IMR-90 (cell line): ENCODE data around the gene EFHC1. TPM values are rescaled to one million over a fixed set of nuclear protein-coding genes. Genes with fewer than 3 reads are reported as not detected.

Experiments
- ATAC-seq: fragments of 200-7000 bp; cut with Tn5 transposase; 2 replicates; pipeline ENCODE4 v1.9.1; 2020; ENCODE audit warnings: low read depth, mild to moderate bottlenecking, moderate library complexity
- BruUV-seq: library from RNA; stranded (reverse); fragments of 400-500 nt; replicated peaks from 2 replicates; lab custom pipeline; 2021; lab: Mats Ljungman, UMichigan
- CTCF ChIA-PET: fragments of 300-600 bp; formaldehyde crosslinking; extraction: SDS; loops from one replicate; lab custom pipeline; 2021; ENCODE audit warnings: antibody characterized with exemption; lab: Yijun Ruan, JAX
- POLR2A ChIA-PET: fragments of 300-600 bp; sonication (Branson Sonifier 250); formaldehyde crosslinking; loops from one replicate; lab custom pipeline; 2022; ENCODE audit warnings: antibody characterized with exemption; ENCODE audit not compliant: unreplicated experiment; lab: Charles Lee
- DNase-seq: peaks from one replicate; pipeline ENCODE4 v3.0.0; 2013
- H2AFZ ChIP-seq: replicated peaks from 2 replicates; pipeline ENCODE3; 2013; ENCODE audit warnings: low read length, mild to moderate bottlenecking; ENCODE audit not compliant: poor library complexity
- H2AK5ac ChIP-seq: 2 replicates; pipeline ENCODE4 v1.6.1; 2013; ENCODE audit warnings: low read depth, low read length, inconsistent platforms
- H2AK9ac ChIP-seq: replicated peaks from 2 replicates; pipeline ENCODE3; 2013; ENCODE audit warnings: mild to moderate bottlenecking, low read depth, low read length, moderate library complexity; ENCODE audit not compliant: poor library complexity
- H2BK120ac ChIP-seq: 2 replicates; pipeline ENCODE4 v1.6.1; 2013; ENCODE audit warnings: low read depth, low read length, inconsistent platforms
- H2BK15ac ChIP-seq: 3 replicates; pipeline ENCODE4 v1.6.1; 2013; ENCODE audit warnings: low read depth, low read length, inconsistent platforms
- H2BK20ac ChIP-seq: 2 replicates; pipeline ENCODE4 v1.6.1; 2013; ENCODE audit warnings: low read depth, mild to moderate bottlenecking, inconsistent platforms, low read length, moderate library complexity
- H2BK5ac ChIP-seq: 2 replicates; pipeline ENCODE4 v1.6.1; 2013; ENCODE audit warnings: mild to moderate bottlenecking, low read depth, low read length, inconsistent platforms; ENCODE audit not compliant: poor library complexity, severe bottlenecking
- H3K14ac ChIP-seq: replicated peaks from 2 replicates; pipeline ENCODE4 v1.6.1; 2013; ENCODE audit warnings: low read depth, low read length, inconsistent platforms
- H3K18ac ChIP-seq: 2 replicates; pipeline ENCODE4 v1.6.1; 2013; ENCODE audit warnings: low read depth, low read length, control low read depth
- H3K23ac ChIP-seq: 2 replicates; pipeline ENCODE4 v1.6.1; 2013; ENCODE audit warnings: low read depth, low read length, inconsistent platforms
- H3K27ac ChIP-seq: 2 replicates; pipeline ENCODE4 v1.5.1; 2013; ENCODE audit warnings: mild to moderate bottlenecking, control low read depth, low read length; ENCODE audit not compliant: insufficient read depth
- H3K27me3 ChIP-seq: 2 replicates; pipeline ENCODE4 v1.6.1; 2013; ENCODE audit warnings: low read length; ENCODE audit not compliant: control insufficient read depth, insufficient read depth
- H3K36me3 ChIP-seq: 2 replicates; pipeline ENCODE4 v1.6.1; 2013; ENCODE audit warnings: low read length, mixed read lengths; ENCODE audit not compliant: control insufficient read depth, insufficient read depth
- H3K4ac ChIP-seq: 2 replicates; pipeline ENCODE4 v1.6.1; 2013; ENCODE audit warnings: low read depth, low read length, inconsistent platforms
- H3K4me1 ChIP-seq: 2 replicates; pipeline ENCODE4 v1.6.1; 2013; ENCODE audit warnings: low read length, mixed read lengths; ENCODE audit not compliant: control insufficient read depth, insufficient read depth
- H3K4me2 ChIP-seq: 2 replicates; pipeline ENCODE4 v1.6.1; 2013; ENCODE audit warnings: low read depth, mild to moderate bottlenecking, control low read depth, low read length, moderate library complexity
- H3K4me3 ChIP-seq: 2 replicates; pipeline ENCODE4 v1.5.1; 2013; ENCODE audit warnings: low read depth, mild to moderate bottlenecking, control low read depth, low read length, moderate library complexity; ENCODE audit not compliant: insufficient read depth
- H3K56ac ChIP-seq: 2 replicates; pipeline ENCODE4 v1.6.1; 2013; ENCODE audit warnings: low read length, inconsistent platforms; ENCODE audit not compliant: insufficient read depth; ENCODE audit errors: extremely low read depth
- H3K79me1 ChIP-seq, 2 experiments: 2 replicates each; pipeline ENCODE4 v1.6.1; 2013; ENCODE audit warnings: low read length in 2 of 2, inconsistent platforms in 1 of 2, low read depth in 1 of 2
- H3K9ac ChIP-seq: 2 replicates; pipeline ENCODE4 v1.6.1; 2013; ENCODE audit warnings: low read depth, low read length, control low read depth
- H3K9me1 ChIP-seq: 2 replicates; pipeline ENCODE4 v1.6.1; 2013; ENCODE audit warnings: low read length, inconsistent platforms; ENCODE audit not compliant: insufficient read depth
- H3K9me3 ChIP-seq: 2 replicates; pipeline ENCODE4 v1.6.1; 2013; ENCODE audit warnings: low read length; ENCODE audit not compliant: control insufficient read depth, insufficient read depth
- H4K20me1 ChIP-seq: 2 replicates; pipeline ENCODE4 v1.6.1; 2013; ENCODE audit warnings: low read length, inconsistent platforms; ENCODE audit not compliant: insufficient read depth
- H4K5ac ChIP-seq: 2 replicates; pipeline ENCODE4 v1.6.1; 2013; ENCODE audit warnings: mild to moderate bottlenecking, low read depth, low read length, control low read depth
- H4K8ac ChIP-seq, 2 experiments: 2 replicates each; pipeline ENCODE4 v1.6.1; 2013; ENCODE audit warnings: low read depth in 2 of 2, low read length in 2 of 2, control low read depth in 1 of 2, inconsistent platforms in 1 of 2
- H4K91ac ChIP-seq: 2 replicates; pipeline ENCODE4 v1.6.1; 2013; ENCODE audit warnings: low read depth, low read length, inconsistent platforms; ENCODE audit not compliant: insufficient read depth
- CEBPB ChIP-seq: IDR thresholded peaks from 2 replicates; pipeline ENCODE4 v1.6.1; 2012; ENCODE audit warnings: low read depth, low read length, improper control_type of control experiment
- CHD1 ChIP-seq: IDR thresholded peaks from 2 replicates; pipeline ENCODE4 v1.6.1; 2012; ENCODE audit warnings: low read depth, low read length, improper control_type of control experiment
- FOS ChIP-seq: fragments of 150-350 bp; IDR thresholded peaks from 2 replicates; pipeline ENCODE4 v1.6.1; 2016; ENCODE audit warnings: low read depth, low read length
- MAFK ChIP-seq: IDR thresholded peaks from 2 replicates; pipeline ENCODE4 v1.6.1; 2012; ENCODE audit warnings: low read depth, low read length, improper control_type of control experiment
- MAZ ChIP-seq: IDR thresholded peaks from 2 replicates; pipeline ENCODE4 v1.6.1; 2012; ENCODE audit warnings: low read depth, mild to moderate bottlenecking, low read length, improper control_type of control experiment, moderate library complexity, borderline replicate concordance
- MXI1 ChIP-seq: IDR thresholded peaks from 2 replicates; pipeline ENCODE4 v1.6.1; 2012; ENCODE audit warnings: low read depth, mild to moderate bottlenecking, low read length, moderate library complexity, borderline replicate concordance
- NFE2L2 ChIP-seq: fragments of 150-350 bp; IDR thresholded peaks from 2 replicates; pipeline ENCODE4 v1.6.1; 2016; ENCODE audit warnings: low read depth, mild to moderate bottlenecking, low read length
- POLR2A ChIP-seq: IDR thresholded peaks from 2 replicates; pipeline ENCODE4 v1.6.1; 2012; ENCODE audit warnings: mild to moderate bottlenecking, low read depth, low read length
- RAD21 ChIP-seq: IDR thresholded peaks from 2 replicates; pipeline ENCODE4 v1.6.1; 2012; ENCODE audit warnings: low read length, improper control_type of control experiment
- RCOR1 ChIP-seq: IDR thresholded peaks from 2 replicates; pipeline ENCODE4 v1.6.1; 2012; ENCODE audit warnings: mild to moderate bottlenecking, low read length, improper control_type of control experiment; ENCODE audit not compliant: insufficient replicate concordance
- RFX5 ChIP-seq: IDR thresholded peaks from 2 replicates; pipeline ENCODE4 v1.8.0; 2012; ENCODE audit warnings: low read depth, mild to moderate bottlenecking, low read length, moderate library complexity
- SMC3 ChIP-seq: fragments of 150-350 bp; IDR thresholded peaks from 2 replicates; pipeline ENCODE4 v1.6.1; 2016; ENCODE audit warnings: low read depth, mild to moderate bottlenecking, antibody characterized with exemption, low read length, moderate library complexity
- USF2 ChIP-seq: fragments of 150-350 bp; IDR thresholded peaks from 2 replicates; pipeline ENCODE4 v1.6.1; 2017; ENCODE audit warnings: mild to moderate bottlenecking, antibody characterized with exemption, low read length, low read depth
- WGBS, 2 experiments: methylation state at CpG; one replicate each; pipeline versions ENCODE4 v1.1.5 to v1.1.7; 2013; ENCODE audit warnings: missing lambda C conversion rate in 2 of 2; ENCODE audit not compliant: insufficient read length in 1 of 2; ENCODE audit errors: extremely low coverage in 2 of 2; 5-methylcytosine and 5-hydroxymethylcytosine counted together
- dilution Hi-C: fragments of 300-500 bp; cut with HindIII; formaldehyde crosslinking; loops from one replicate; pipeline ENCODE4 v1.14.3; 2018; ENCODE audit warnings: low sequenced_read_pairs; ENCODE audit not compliant: unreplicated experiment
- in situ Hi-C: fragments of 300-500 bp; cut with MboI; formaldehyde crosslinking; loops from 3 replicates; pipeline ENCODE4 v1.14.3; 2019; ENCODE audit warnings: low sequenced_read_pairs, inconsistent platforms, mixed read lengths
- intact Hi-C: fragments of 100-400 bp; cut with micrococcal nuclease; formaldehyde crosslinking; loops from 2 replicates; pipeline ENCODE4 v1.10.0; 2022
- polyA plus RNA-seq, 3 experiments: library from polyadenylated mRNA; depleted of rRNA; stranded (reverse); fragments of >200 nt; gene quantifications; 2 replicates each; pipeline ENCODE4 v1.2.3, GENCODE V29; 2012; ENCODE audit warnings: low replicate concordance in 1 of 3
- total RNA-seq: library from RNA; depleted of rRNA; stranded (reverse); fragments of >200 nt; gene quantifications from 2 replicates; pipeline ENCODE4 v1.2.3, GENCODE V29; 2012
- TF ChIP-seq, protein P1 (sequence below): conservative IDR thresholded peaks from 2 replicates; pipeline ENCODE4 v1.5.1; 2012; ENCODE audit warnings: mild to moderate bottlenecking, low read depth, low read length, improper control_type of control experiment
- TF ChIP-seq, protein P2 (sequence below): fragments of 150-350 bp; IDR thresholded peaks from 2 replicates; pipeline ENCODE4 v1.6.1; 2016; ENCODE audit warnings: low read depth, mild to moderate bottlenecking, low read length, moderate library complexity, borderline replicate concordance

EFHC1 gene
- total and polyA plus RNA-seq, 2 of the 4 experiments (the other 2 are of a cell fraction) = 14.0 to 23.0 TPM

GRCh38 chr6:52457096-52457495 is 37.0 kb downstream of the EFHC1 start:
- no peak overlapping the region for H2BK120ac ChIP-seq
- no peaks in the 10 kb centered on the region for H3K9me1 ChIP-seq
- H3K18ac ChIP-seq = no peak overlapping the region
- no CpG with 5 or more reads among the region's 2 CpGs for WGBS, 2 experiments
- BruUV-seq = no TSS peak
- intact Hi-C loops = no loop called here
- no peak overlapping the region for H2BK20ac ChIP-seq
- H3K23ac ChIP-seq = no peak overlapping the region
- H4K91ac ChIP-seq = no peak overlapping the region
- no peak overlapping the region for H4K8ac ChIP-seq
- no peak overlapping the region for H3K27ac ChIP-seq
- no peaks in the 10 kb centered on the region for H3K4me1 ChIP-seq
- H3K4me3 ChIP-seq = no peak overlapping the region
- no peaks in the 10 kb centered on the region for H3K9me3 ChIP-seq
- in situ Hi-C loops = no loop called here
- H3K4ac ChIP-seq = no peak overlapping the region
- no peak overlapping the region for H2AK5ac ChIP-seq
- dilution Hi-C loops = no loop called here
- no peak overlapping the region for H2BK5ac ChIP-seq
- ATAC-seq (no peak), DNase-seq (no peak)
- H3K36me3 ChIP-seq = no peaks in the 10 kb centered on the region
- TF ChIP-seq RFX5 (no peak), NFE2L2 (no peak), POLR2A (no peak), MXI1 (no peak), CEBPB (no peak), MAZ (no peak), USF2 (no peak), RCOR1 (no peak), SMC3 (no peak), RAD21 (no peak), CHD1 (no peak), MAFK (no peak), FOS (no peak)
- TF ChIP-seq, protein P1, sequence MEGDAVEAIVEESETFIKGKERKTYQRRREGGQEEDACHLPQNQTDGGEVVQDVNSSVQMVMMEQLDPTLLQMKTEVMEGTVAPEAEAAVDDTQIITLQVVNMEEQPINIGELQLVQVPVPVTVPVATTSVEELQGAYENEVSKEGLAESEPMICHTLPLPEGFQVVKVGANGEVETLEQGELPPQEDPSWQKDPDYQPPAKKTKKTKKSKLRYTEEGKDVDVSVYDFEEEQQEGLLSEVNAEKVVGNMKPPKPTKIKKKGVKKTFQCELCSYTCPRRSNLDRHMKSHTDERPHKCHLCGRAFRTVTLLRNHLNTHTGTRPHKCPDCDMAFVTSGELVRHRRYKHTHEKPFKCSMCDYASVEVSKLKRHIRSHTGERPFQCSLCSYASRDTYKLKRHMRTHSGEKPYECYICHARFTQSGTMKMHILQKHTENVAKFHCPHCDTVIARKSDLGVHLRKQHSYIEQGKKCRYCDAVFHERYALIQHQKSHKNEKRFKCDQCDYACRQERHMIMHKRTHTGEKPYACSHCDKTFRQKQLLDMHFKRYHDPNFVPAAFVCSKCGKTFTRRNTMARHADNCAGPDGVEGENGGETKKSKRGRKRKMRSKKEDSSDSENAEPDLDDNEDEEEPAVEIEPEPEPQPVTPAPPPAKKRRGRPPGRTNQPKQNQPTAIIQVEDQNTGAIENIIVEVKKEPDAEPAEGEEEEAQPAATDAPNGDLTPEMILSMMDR = no peak
- TF ChIP-seq, protein P2, sequence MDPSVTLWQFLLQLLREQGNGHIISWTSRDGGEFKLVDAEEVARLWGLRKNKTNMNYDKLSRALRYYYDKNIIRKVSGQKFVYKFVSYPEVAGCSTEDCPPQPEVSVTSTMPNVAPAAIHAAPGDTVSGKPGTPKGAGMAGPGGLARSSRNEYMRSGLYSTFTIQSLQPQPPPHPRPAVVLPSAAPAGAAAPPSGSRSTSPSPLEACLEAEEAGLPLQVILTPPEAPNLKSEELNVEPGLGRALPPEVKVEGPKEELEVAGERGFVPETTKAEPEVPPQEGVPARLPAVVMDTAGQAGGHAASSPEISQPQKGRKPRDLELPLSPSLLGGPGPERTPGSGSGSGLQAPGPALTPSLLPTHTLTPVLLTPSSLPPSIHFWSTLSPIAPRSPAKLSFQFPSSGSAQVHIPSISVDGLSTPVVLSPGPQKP = no peak
- H3K79me1 ChIP-seq = no peaks in the 10 kb centered on the region
- ChIA-PET POLR2A (no interaction called here), CTCF (no interaction called here)
- H2BK15ac ChIP-seq = no peak overlapping the region
- no peak overlapping the region for H3K56ac ChIP-seq
- no peak overlapping the region for H3K4me2 ChIP-seq
- H4K20me1 ChIP-seq = no peaks in the 10 kb centered on the region
- no peak overlapping the region for H3K9ac ChIP-seq
- H3K27me3 ChIP-seq = no peaks in the 10 kb centered on the region
- H2AK9ac ChIP-seq = no peak overlapping the region
- no peak overlapping the region for H3K14ac ChIP-seq
- no peak overlapping the region for H4K5ac ChIP-seq
- no peak overlapping the region for H2AFZ ChIP-seq
